Activated gamma-delta T cell treated with Interleukin-2 at 50 U/mL for 16 hours (primary cell): Measurements from ENCODE around the gene CHPF2.
A peak's percentile ranks its signal among the peaks of the same experiment; 100 is the strongest.

Source experiments
- DNase-seq: peaks from one replicate; pipeline ENCODE4 v3.0.0-alpha.2; 2020

CHPF2 gene

GRCh38 chr7:151205730-151206129, 26.6 kb upstream of the CHPF2 start:
- no peak for DNase-seq

GRCh38 chr7:151206914-151207313, 25.4 kb upstream of the CHPF2 start:
- peak; percentile 18 for DNase-seq

GRCh38 chr7:151207315-151207714, 25.0 kb upstream of the CHPF2 start:
- DNase-seq = no peak

- DNase-seq = no peak
Measured at GRCh38 chr7:151207804-151208203, 24.5 kb upstream of the CHPF2 start.

GRCh38 chr7:151208253-151208862, 23.9 kb upstream of the CHPF2 start:
- no peak for DNase-seq

GRCh38 chr7:151209588-151209987, 22.7 kb upstream of the CHPF2 start:
- no peak for DNase-seq

GRCh38 chr7:151210087-151210854, 22.0 kb upstream of the CHPF2 start, which contains the start of gene H2BK1:
Gene H2BK1 (minus strand): TSS chr7:151210488. CDS start chr7:151210318, 170 bp downstream.
- no peak for DNase-seq

- DNase-seq = no peak
Measured at GRCh38 chr7:151211155-151211772, 21.0 kb upstream of the CHPF2 start.

- no peak for DNase-seq
Measured at GRCh38 chr7:151212626-151213025, 19.7 kb upstream of the CHPF2 start.

- no peak for DNase-seq
Measured at GRCh38 chr7:151213826-151214225, 18.5 kb upstream of the CHPF2 start.

- no peak for DNase-seq
Measured at GRCh38 chr7:151215396-151215795, 16.9 kb upstream of the CHPF2 start.

GRCh38 chr7:151218170-151218569, 14.1 kb upstream of the CHPF2 start:
- DNase-seq = no peak

- DNase-seq = no peak
Measured at GRCh38 chr7:151223728-151224127, 8.6 kb upstream of the CHPF2 start.

GRCh38 chr7:151225948-151226510, 6.3 kb upstream of the CHPF2 start:
- DNase-seq = no peak

GRCh38 chr7:151226560-151226874, 5.8 kb upstream of the CHPF2 start:
- DNase-seq = no peak

GRCh38 chr7:151226875-151227782, 5.2 kb upstream of the CHPF2 start, which contains the start of gene ABCF2:
Gene ABCF2 (minus strand): TSS chr7:151227205. CDS start chr7:151226458, 747 bp downstream.
- DNase-seq = peak; percentile 97

- DNase-seq = no peak
Measured at GRCh38 chr7:151228024-151228866, 4.0 kb upstream of the CHPF2 start.

- no peak for DNase-seq
Measured at GRCh38 chr7:151229249-151229648, 3.0 kb upstream of the CHPF2 start.

- no peak for DNase-seq
Measured at GRCh38 chr7:151231080-151231479, 1.2 kb upstream of the CHPF2 start.

GRCh38 chr7:151232917-151233701, 826 bp downstream of the CHPF2 start:
- DNase-seq = peak; percentile 63

GRCh38 chr7:151233804-151234203, 1.5 kb downstream of the CHPF2 start:
- no peak for DNase-seq
